Tibial nerve (tissue), 4 donors: ENCODE results near the gene TASL. TPM values are rescaled to one million over a fixed set of nuclear protein-coding genes. Genes with fewer than 3 reads are reported as not detected.

Experiments
- DNase-seq, 2 donors: peaks; one replicate each; pipeline ENCODE4 v3.0.0-alpha.2; 2019; ENCODE audit warnings: low spot score in 2 of 2
- H3K27ac ChIP-seq, 4 donors: fragments of 200-600 bp; sonication (generic) in 3 of 4; one replicate each; pipeline ENCODE4 v1.5.1; 2017 to 2019; ENCODE audit warnings: mild to moderate bottlenecking in 1 of 4
- H3K27me3 ChIP-seq, 2 donors: fragments of 200-600 bp; sonication (generic) in 1 of 2; one replicate each; pipeline versions ENCODE4 v1.5.1 to v1.6.0; 2017 to 2019
- H3K36me3 ChIP-seq, 3 donors: fragments of 200-600 bp; sonication (generic); one replicate each; pipeline ENCODE4 v1.5.1; 2018 to 2019
- H3K4me1 ChIP-seq, 4 donors: fragments of 200-600 bp; sonication (generic) in 3 of 4; one replicate each; pipeline ENCODE4 v1.5.1; 2017 to 2019
- H3K4me3 ChIP-seq, 4 donors: fragments of 200-600 bp; sonication (generic) in 3 of 4; one replicate each; pipeline ENCODE4 v1.5.1; 2017 to 2019; ENCODE audit warnings: mild to moderate bottlenecking in 1 of 4, moderate library complexity in 1 of 4
- H3K9me3 ChIP-seq, 4 donors: fragments of 200-600 bp; sonication (generic) in 3 of 4; one replicate each; pipeline ENCODE4 v1.5.1; 2017 to 2019
- EP300 ChIP-seq, 2 donors: sonication (generic); formaldehyde crosslinking; IDR thresholded peaks; one replicate each; pipeline ENCODE4 v1.6.1; 2017; ENCODE audit warnings: antibody characterized with exemption in 2 of 2, mild to moderate bottlenecking in 1 of 2
- POLR2A ChIP-seq, 2 donors: fragments of 450-650 bp; IDR thresholded peaks; one replicate each; pipeline ENCODE4 v1.6.1; 2017; ENCODE audit warnings: antibody characterized with exemption in 2 of 2, mild to moderate bottlenecking in 2 of 2, moderate library complexity in 2 of 2
- WGBS, 2 donors: methylation state at CpG; one replicate each; pipeline ENCODE4 v1.1.5; 2018; 5-methylcytosine and 5-hydroxymethylcytosine counted together
- total RNA-seq, 4 donors: library from RNA; depleted of rRNA; stranded (reverse); fragments of >200 nt; gene quantifications; one replicate each; pipeline ENCODE4 v1.1.0, GENCODE V29; 2016
- TF ChIP-seq, protein P1 (sequence below), 5 experiments: fragments of 200-600 bp in 3 of 5; fragments of 450-650 bp in 2 of 5; sonication (generic) in 3 of 5; IDR thresholded peaks; one replicate each; pipeline ENCODE4 v1.5.1; 2016 to 2019; ENCODE audit warnings: antibody characterized with exemption in 5 of 5, mild to moderate bottlenecking in 3 of 5, moderate library complexity in 2 of 5

The TASL gene
- total RNA-seq, 4 donors from 2014 or later, result 0.39 to 2.8 TPM; not detected in 2

DNA sequence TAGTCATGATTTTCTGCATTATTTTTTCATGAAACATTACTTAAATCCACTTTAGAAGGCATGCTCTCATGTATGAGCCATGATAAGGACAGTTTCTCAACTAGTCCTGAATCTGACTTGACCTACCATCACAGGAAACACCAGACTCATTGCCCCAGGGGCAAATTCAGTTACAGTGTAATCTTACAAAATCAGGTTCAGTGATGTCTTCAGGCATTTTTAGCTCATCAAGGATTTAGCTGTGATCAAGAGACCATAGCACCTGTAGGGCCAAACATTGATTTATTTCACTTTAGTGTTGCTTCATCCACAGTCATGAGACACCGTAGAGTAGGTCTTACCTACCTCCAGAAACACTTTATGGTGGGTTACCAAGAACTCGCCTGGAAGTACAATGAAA is 3.1 kb upstream of the TASL start:
- no peaks in the 10 kb centered on the region for H3K27me3 ChIP-seq
- H3K36me3 ChIP-seq, result no peaks in the 10 kb centered on the region
- H3K27ac ChIP-seq, result no peak overlapping the region
- WGBS, 2 donors, result 77 to 95% methylated on average over 2 of the region's 2 CpGs
- H3K4me3 ChIP-seq, result no peak overlapping the region
- H3K9me3 ChIP-seq, result no peaks in the 10 kb centered on the region
- H3K4me1 ChIP-seq, result no peaks in the 10 kb centered on the region
- no peak for TF ChIP-seq EP300 (IDR thresholded peaks at IDR 0.05)
- TF ChIP-seq, protein P1, sequence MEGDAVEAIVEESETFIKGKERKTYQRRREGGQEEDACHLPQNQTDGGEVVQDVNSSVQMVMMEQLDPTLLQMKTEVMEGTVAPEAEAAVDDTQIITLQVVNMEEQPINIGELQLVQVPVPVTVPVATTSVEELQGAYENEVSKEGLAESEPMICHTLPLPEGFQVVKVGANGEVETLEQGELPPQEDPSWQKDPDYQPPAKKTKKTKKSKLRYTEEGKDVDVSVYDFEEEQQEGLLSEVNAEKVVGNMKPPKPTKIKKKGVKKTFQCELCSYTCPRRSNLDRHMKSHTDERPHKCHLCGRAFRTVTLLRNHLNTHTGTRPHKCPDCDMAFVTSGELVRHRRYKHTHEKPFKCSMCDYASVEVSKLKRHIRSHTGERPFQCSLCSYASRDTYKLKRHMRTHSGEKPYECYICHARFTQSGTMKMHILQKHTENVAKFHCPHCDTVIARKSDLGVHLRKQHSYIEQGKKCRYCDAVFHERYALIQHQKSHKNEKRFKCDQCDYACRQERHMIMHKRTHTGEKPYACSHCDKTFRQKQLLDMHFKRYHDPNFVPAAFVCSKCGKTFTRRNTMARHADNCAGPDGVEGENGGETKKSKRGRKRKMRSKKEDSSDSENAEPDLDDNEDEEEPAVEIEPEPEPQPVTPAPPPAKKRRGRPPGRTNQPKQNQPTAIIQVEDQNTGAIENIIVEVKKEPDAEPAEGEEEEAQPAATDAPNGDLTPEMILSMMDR (IDR thresholded peaks at IDR 0.05), result no peak
- TF ChIP-seq POLR2A (IDR thresholded peaks at IDR 0.05), result no peak
- no peak for DNase-seq

DNA sequence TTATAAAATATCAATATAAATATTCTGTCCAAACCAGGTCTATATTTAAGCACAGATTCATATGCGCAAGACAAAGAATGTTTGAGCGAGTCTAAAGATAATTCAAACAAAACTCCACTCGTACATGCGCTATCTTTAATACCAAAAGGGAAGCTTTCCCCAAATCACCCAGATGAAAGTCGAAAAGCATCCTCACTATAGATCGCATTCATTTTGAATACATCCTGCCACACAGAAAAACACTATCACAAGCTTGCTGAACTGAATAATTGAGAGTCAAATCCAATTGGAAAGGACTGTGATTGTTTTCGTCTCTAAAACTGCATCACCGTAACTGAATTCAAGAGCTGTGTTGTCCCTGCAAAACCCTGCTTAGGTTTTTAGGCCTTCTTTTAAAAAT is 685 bp downstream of the TASL start:
- TF ChIP-seq POLR2A (IDR thresholded peaks at IDR 0.05) (no peak), EP300 (IDR thresholded peaks at IDR 0.05) (no peak)
- TF ChIP-seq, protein P1 (IDR thresholded peaks at IDR 0.05), result no peak
- H3K4me3 ChIP-seq, result no peak overlapping the region
- H3K27ac ChIP-seq, result peak overlapping the region in 1 of 4 donors; percentile 40
- H3K9me3 ChIP-seq, result no peaks in the 10 kb centered on the region
- no peak for DNase-seq
- H3K27me3 ChIP-seq, result no peaks in the 10 kb centered on the region
- H3K4me1 ChIP-seq, result no peaks in the 10 kb centered on the region
- WGBS, 2 donors, result 76 to 91% methylated on average over 8 of the region's 8 CpGs
- no peaks in the 10 kb centered on the region for H3K36me3 ChIP-seq

DNA sequence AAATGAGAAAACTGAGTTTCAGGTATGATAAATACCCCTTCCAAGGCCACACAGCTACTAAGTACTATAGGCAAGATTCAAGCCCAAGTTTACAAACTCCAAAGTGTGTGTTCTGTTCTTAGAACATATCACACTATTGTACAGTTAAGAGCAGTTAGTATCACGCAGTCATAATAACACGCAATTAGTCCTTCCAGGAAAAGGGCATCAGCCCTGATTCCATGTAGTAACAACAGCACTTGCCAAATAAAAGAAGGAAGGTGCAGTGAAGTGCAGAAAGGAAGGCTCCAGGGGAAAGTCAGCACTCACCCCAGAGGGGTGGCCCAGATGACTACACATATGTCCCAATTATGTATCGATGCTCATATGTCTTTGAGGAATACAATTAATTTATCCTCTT is 4.4 kb downstream of the TASL start:
- no peak for TF ChIP-seq EP300 (IDR thresholded peaks at IDR 0.05)
- TF ChIP-seq, protein P1 (IDR thresholded peaks at IDR 0.05), result no peak
- TF ChIP-seq POLR2A (IDR thresholded peaks at IDR 0.05), result no peak
- Histone ChIP-seq H3K36me3 (no peaks in the 10 kb centered on the region), H3K27me3 (no peaks in the 10 kb centered on the region), H3K27ac (no peak overlapping the region), H3K4me1 (no peaks in the 10 kb centered on the region), H3K4me3 (no peak overlapping the region), H3K9me3 (no peaks in the 10 kb centered on the region)
- 79 to 86% methylated on average over 3 of the region's 3 CpGs for WGBS, 2 donors
- no peak for DNase-seq

DNA sequence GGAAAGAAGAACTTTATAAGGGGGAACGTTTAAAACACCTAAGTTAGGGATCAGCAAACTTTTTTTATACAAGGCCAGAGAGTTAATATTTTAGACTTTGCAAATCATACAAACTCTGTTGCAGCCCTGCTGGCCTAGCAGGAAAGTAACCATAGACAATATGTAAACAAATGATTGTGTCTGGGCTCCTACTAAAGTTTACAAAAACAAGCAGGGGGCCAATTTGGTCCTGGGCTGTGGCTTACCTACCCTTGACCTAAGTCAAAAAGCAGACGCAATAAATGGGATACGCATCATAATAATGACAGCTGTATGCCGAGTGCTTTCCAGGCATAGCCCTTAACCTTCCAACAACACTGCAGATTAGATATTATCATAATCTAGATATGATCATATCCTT is 4.9 kb downstream of the TASL start:
- no peaks in the 10 kb centered on the region for H3K27me3 ChIP-seq
- TF ChIP-seq POLR2A (IDR thresholded peaks at IDR 0.05) (no peak), EP300 (IDR thresholded peaks at IDR 0.05) (no peak)
- TF ChIP-seq, protein P1 (IDR thresholded peaks at IDR 0.05), result no peak
- no peaks in the 10 kb centered on the region for H3K9me3 ChIP-seq
- no peak overlapping the region for H3K4me3 ChIP-seq
- no peaks in the 10 kb centered on the region for H3K36me3 ChIP-seq
- H3K27ac ChIP-seq, result no peak overlapping the region
- H3K4me1 ChIP-seq, result no peaks in the 10 kb centered on the region
- no peak for DNase-seq
- 68% methylated on average over 4 of the region's 4 CpGs for WGBS, 2 donors

DNA sequence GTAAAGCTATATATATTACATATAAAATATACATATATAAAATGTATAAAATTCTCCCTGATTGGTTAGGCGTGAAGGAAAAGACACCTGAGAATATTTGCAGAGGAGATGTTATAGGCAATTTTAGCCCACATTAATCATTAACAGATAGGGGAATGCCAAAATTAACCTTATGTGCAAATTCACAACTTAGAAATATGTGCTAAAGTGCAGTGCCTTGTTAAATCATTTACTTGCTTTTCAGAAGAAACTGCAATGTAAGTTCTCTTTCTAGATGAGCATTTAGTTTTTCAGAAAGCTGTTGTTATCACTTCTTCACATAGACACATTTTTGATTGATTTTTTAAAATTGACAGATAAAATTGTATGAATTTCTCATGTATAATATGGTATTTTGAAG is 5.6 kb downstream of the TASL start:
- DNase-seq, result no peak
- Histone ChIP-seq H3K36me3 (no peaks in the 10 kb centered on the region), H3K9me3 (no peaks in the 10 kb centered on the region), H3K27me3 (no peaks in the 10 kb centered on the region), H3K4me3 (no peak overlapping the region), H3K4me1 (no peaks in the 10 kb centered on the region), H3K27ac (no peak overlapping the region)
- TF ChIP-seq, protein P1 (IDR thresholded peaks at IDR 0.05), result no peak
- TF ChIP-seq EP300 (IDR thresholded peaks at IDR 0.05), result no peak
- no peak for TF ChIP-seq POLR2A (IDR thresholded peaks at IDR 0.05)
- 81 to 92% methylated on average over 1 of the region's 1 CpG for WGBS, 2 donors
